Heart left ventricle (tissue), 16 donors: Measurements from ENCODE around the gene TNPO2. TPM values are rescaled to one million over a fixed set of nuclear protein-coding genes. Genes with fewer than 3 reads are reported as not detected.
A peak's percentile ranks its signal among the peaks of the same experiment; 100 is the strongest.

Experiments used
- ATAC-seq, 4 donors: fragments of 200-7000 bp; cut with Tn5 transposase; one replicate each; pipeline ENCODE4 v1.9.1; 2020 to 2022; ENCODE audit warnings: moderate library complexity in 4 of 4, mild to moderate bottlenecking in 3 of 4, moderate number of reproducible peaks in 1 of 4
- DNase-seq, 5 donors: peaks; one replicate each; pipeline ENCODE4 v3.0.0-alpha.2; 2020
- H3K27ac ChIP-seq, 12 donors: fragments of 200-600 bp; sonication (generic) in 4 of 12; one replicate each; pipeline versions ENCODE4 v1.5.0 to v1.8.0; 2016 to 2022; ENCODE audit warnings: mild to moderate bottlenecking in 2 of 12
- H3K27me3 ChIP-seq, 9 donors: fragments of 200-600 bp; sonication (generic) in 2 of 9; one replicate each; pipeline versions ENCODE4 v1.5.1 to v1.8.0; 2016 to 2022; ENCODE audit warnings: mild to moderate bottlenecking in 3 of 9
- H3K36me3 ChIP-seq, 9 donors: fragments of 200-600 bp; sonication (generic) in 2 of 9; one replicate each; pipeline versions ENCODE4 v1.5.0 to v1.8.0; 2018 to 2022; ENCODE audit warnings: mild to moderate bottlenecking in 2 of 9
- H3K4me1 ChIP-seq, 12 donors: fragments of 200-600 bp; sonication (generic) in 4 of 12; one replicate each; pipeline versions ENCODE4 v1.5.0 to v1.8.0; 2016 to 2022; ENCODE audit warnings: mild to moderate bottlenecking in 3 of 12
- H3K4me3 ChIP-seq, 12 donors: fragments of 200-600 bp; sonication (generic) in 4 of 12; one replicate each; pipeline versions ENCODE4 v1.5.0 to v1.8.0; 2017 to 2022; ENCODE audit warnings: mild to moderate bottlenecking in 9 of 12, moderate library complexity in 4 of 12
- H3K9me3 ChIP-seq, 12 donors: fragments of 200-600 bp; sonication (generic) in 4 of 12; one replicate each; pipeline versions ENCODE4 v1.5.0 to v1.8.0; 2016 to 2022; ENCODE audit warnings: mild to moderate bottlenecking in 1 of 12
- CTCF ChIP-seq, 12 donors: fragments of 200-600 bp; sonication (generic) in 4 of 12; IDR thresholded peaks; one replicate each; pipeline versions ENCODE4 v1.5.0 to v1.8.0; 2018 to 2022; ENCODE audit warnings: antibody characterized with exemption in 12 of 12, mild to moderate bottlenecking in 5 of 12
- POLR2A ChIP-seq, 2 donors: fragments of 450-650 bp; IDR thresholded peaks; one replicate each; pipeline ENCODE4 v1.6.1; 2017; ENCODE audit warnings: antibody characterized with exemption in 2 of 2, mild to moderate bottlenecking in 2 of 2, moderate library complexity in 2 of 2
- WGBS, 4 donors: extraction: QIAGEN DNeasy Blood & Tissue Kit in 2 of 4; methylation state at CpG; one replicate each; pipeline versions ENCODE4 v1.1.5 to v1.1.7; 2013 to 2018; 5-methylcytosine and 5-hydroxymethylcytosine counted together
- intact Hi-C, 10 donors: fragments of 100-400 bp; cut with DNase I; formaldehyde crosslinking; loops; one replicate each; pipeline versions ENCODE4 v1.11.1 to v1.14.2; 2022
- polyA plus RNA-seq, 2 donors: library from polyadenylated mRNA; stranded (reverse); fragments of 200-250 nt; gene quantifications; one replicate each; pipeline ENCODE4 v1.2.3, GENCODE V29; 2013
- total RNA-seq, 9 donors: library from RNA; depleted of rRNA in 2 of 9; stranded (reverse); fragments of >200 nt in 2 of 9; fragmentation: NEBNext Ultra II Directional in 3 of 9; extraction: Animal tissue kit (Norgen Biotek cat#: 25700) in 3 of 9; gene quantifications; one replicate each; pipeline versions ENCODE4 v1.1.0 to v1.2.4, GENCODE V29; 2016 to 2023
- donor health status: ischemic (EF 13 %, LVEDD 7.1; RV severe dilation, severe dysfunction).
- donor health status: healthy with polysubstance abuse.
- donor health status: DM: no; HTN: yes; CAD: no.
- donor health status: DM: no; HTN: no; CAD: no.
- donor health status: ischemic (EF 25% LVEDD 6.9; RV normal size, moderate dysfunction).
- donor health status: ischemic (EF 25% LVEDD 5.7; RV mildly dilated, moderate dysfunction).
- donor health status: healthy.
- donor health status: DM: yes; HTN: yes; CAD: no.
- donor health status: ischemic (EF 35%, LVEDD 5.7; RV mildly dilated, moderate dysfunction).
- donor health status: nonischemic (EF 11% LVEDD 7.7; RV severe dilation, severe dysfunction).
- donor health status: DM: yes; HTN: yes; CAD: no.
- donor health status: PGD.
- donor health status: ischemic (EF 29% LVEDD 5.4; RV normal size, mild dysfunction).
- donor health status: nonischemic (EF 23%, LVEDD 6.1; RV moderate dilation, normal function).

Gene TNPO2
- total and polyA plus RNA-seq, 11 donors, result 18.0 to 57.4 (median 37.0) TPM

DNA sequence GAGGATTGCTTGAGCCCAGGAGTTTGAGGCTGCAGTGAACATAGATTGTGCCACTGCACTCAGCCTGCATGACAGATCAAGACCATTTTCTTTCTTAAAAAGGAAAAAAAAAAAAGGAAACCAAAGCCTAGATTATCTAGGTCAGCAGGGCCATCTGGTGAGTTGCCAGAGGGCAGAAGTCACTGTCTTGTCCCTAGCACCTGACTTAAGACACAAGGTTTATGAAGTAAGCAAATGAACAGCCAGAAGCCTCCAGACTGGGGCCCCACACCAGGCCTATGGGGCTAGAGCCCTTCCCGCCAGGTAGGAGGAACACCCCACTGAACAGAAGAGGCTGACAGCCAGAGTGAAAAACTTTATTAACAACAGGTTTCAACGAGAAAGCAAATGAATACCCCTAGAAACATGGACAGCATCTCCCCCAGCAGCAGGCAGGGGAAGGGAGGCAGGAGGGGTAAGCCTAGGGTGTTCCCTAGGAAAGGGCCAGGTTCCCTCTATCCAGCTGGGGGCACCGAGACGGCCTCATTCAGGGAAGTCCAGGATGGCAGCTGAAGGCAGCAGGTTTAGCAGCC, 55.9 kb downstream of the TNPO2 start:
- no peaks in the 10 kb centered on the region for H3K9me3 ChIP-seq
- ATAC-seq (no peak), DNase-seq (no peak)
- H3K27me3 ChIP-seq, result no peaks in the 10 kb centered on the region
- H3K36me3 ChIP-seq, result peaks cover 0 to 34% (median 19%) of the 10 kb centered on the region in 9 donors
- intact Hi-C loops, result loop anchor here in 1 of 10 donors (5.0 kb wide), 1 partner anchor 106 kb away; no protein-coding TSS in a partner anchor
- peaks cover 9 to 51% (median 39%) of the 10 kb centered on the region in 12 donors for H3K4me1 ChIP-seq
- peak overlapping the region in 7 of 12 donors; percentile 86 to 100 (median 97) for H3K4me3 ChIP-seq
- TF ChIP-seq POLR2A (IDR thresholded peaks at IDR 0.05) (no peak), CTCF (IDR thresholded peaks at IDR 0.05) (no peak)
- whole genome bisulfite sequencing, 4 donors, result 71 to 84% (median 81%) methylated on average over 4 of the region's 4 CpGs
- H3K27ac ChIP-seq, result peak overlapping the region in 1 of 12 donors; percentile 95

- DNase-seq (peak; percentile 77 to 88 (median 82)), ATAC-seq (peak; percentile 60 to 89 (median 88))
- Histone ChIP-seq H3K27me3 (no peaks in the 10 kb centered on the region), H3K4me1 (peaks cover 9 to 51% (median 38%) of the 10 kb centered on the region in 12 donors), H3K4me3 (peak within 1 kb of the TSS; percentile 55 to 97 (median 88)), H3K9me3 (no peaks in the 10 kb centered on the region), H3K36me3 (peaks cover 0 to 41% (median 26%) of the 10 kb centered on the region in 9 donors), H3K27ac (peak within 1 kb of the TSS in 11 of 12 donors; percentile 45 to 90 (median 77))
- WGBS, 4 donors, result 1 to 2% (median 1%) methylated on average over 21 to 46 of the region's 46 CpGs
- TF ChIP-seq POLR2A (IDR thresholded peaks at IDR 0.05), result peak in 1 of 2 donors; percentile 45
- no peak for TF ChIP-seq CTCF (IDR thresholded peaks at IDR 0.05)
- intact Hi-C loops, result loop anchor here in 1 of 10 donors (5.0 kb wide), 1 partner anchor 104 kb away; no protein-coding TSS in a partner anchor
Observed at GRCh38 chr19:12666265-12667048, 57.3 kb downstream of the TNPO2 start, which contains the start of the genes MAN2B1 and WDR83. Gene MAN2B1, minus strand, starts transcription at chr19:12666742. Its CDS starts 41 bp downstream, at chr19:12666701. Gene WDR83, plus strand, starts transcription at chr19:12666807. Its CDS starts 2,984 bp downstream, at chr19:12669791.

GRCh38 chr19:12665671-12666264, 58.0 kb downstream of the TNPO2 start:
- ATAC-seq (no peak), DNase-seq (no peak)
- H3K27me3 ChIP-seq, result no peaks in the 10 kb centered on the region
- intact Hi-C loops, result loop anchor here in 1 of 10 donors (5.0 kb wide), 1 partner anchor 103 kb away; no protein-coding TSS in a partner anchor
- 48 to 62% (median 60%) methylated on average over 8 to 12 of the region's 12 CpGs for WGBS, 4 donors
- H3K36me3 ChIP-seq, result peaks cover 0 to 48% (median 32%) of the 10 kb centered on the region in 9 donors
- H3K4me1 ChIP-seq, result peaks cover 9 to 50% (median 38%) of the 10 kb centered on the region in 12 donors
- no peak for TF ChIP-seq POLR2A (IDR thresholded peaks at IDR 0.05)
- no peak for TF ChIP-seq CTCF (IDR thresholded peaks at IDR 0.05)
- H3K9me3 ChIP-seq, result no peaks in the 10 kb centered on the region
- peak overlapping the region; percentile 55 to 97 (median 88) for H3K4me3 ChIP-seq
- H3K27ac ChIP-seq, result peak overlapping the region in 6 of 12 donors; percentile 45 to 90 (median 84)
